Breast epithelium (tissue), 3 donors: ENCODE results near the gene TGIF2.

ENCODE experiments used
- CTCF ChIP-seq, 3 donors: fragments of 450-650 bp; IDR thresholded peaks; one replicate each; pipeline ENCODE4 v1.5.1; 2016 to 2017; ENCODE audit warnings: antibody characterized with exemption in 3 of 3, mild to moderate bottlenecking in 3 of 3, moderate library complexity in 3 of 3
- POLR2AphosphoS5 ChIP-seq, 3 donors: sonication (generic); formaldehyde crosslinking; IDR thresholded peaks; one replicate each; pipeline ENCODE4 v1.6.1; 2017; ENCODE audit warnings: antibody characterized with exemption in 3 of 3

- TF ChIP-seq POLR2AphosphoS5 (IDR thresholded peaks at IDR 0.05) (peak; percentile 20 to 69 (median 48)), CTCF (IDR thresholded peaks at IDR 0.05) (no peak)
Observed at GRCh38 chr20:36543184-36544133, 29.9 kb upstream of the TGIF2 start.
